ENCODE data around the gene SEPTIN3.

SEPTIN3 gene

GRCh38 chr22:41927813-41928212, 41.4 kb upstream of the SEPTIN3 start:
- H3K4me3 ChIP-seq (ENCODE audit: low read depth, low read length) = no peak overlapping the region

GRCh38 chr22:41928593-41929417, 40.4 kb upstream of the SEPTIN3 start:
- no peak for TF ChIP-seq CTCF (IDR thresholded peaks at IDR 0.05; ENCODE audit: low read depth, low read length)

More at GRCh38 chr22:41927813-41928212, 41.4 kb upstream of the SEPTIN3 start:
- no peak for TF ChIP-seq CTCF (IDR thresholded peaks at IDR 0.05; ENCODE audit: low read depth, low read length)

GRCh38 chr22:41929418-41929810, 39.8 kb upstream of the SEPTIN3 start:
- no peak for TF ChIP-seq CTCF (IDR thresholded peaks at IDR 0.05; ENCODE audit: low read depth, low read length)
- H3K4me3 ChIP-seq (ENCODE audit: low read depth, low read length) = no peak overlapping the region

More at GRCh38 chr22:41928593-41929417, 40.4 kb upstream of the SEPTIN3 start:
- H3K4me3 ChIP-seq (ENCODE audit: low read depth, low read length) = no peak overlapping the region

- H3K4me3 ChIP-seq (ENCODE audit: low read depth, low read length) = no peak overlapping the region
- TF ChIP-seq CTCF (IDR thresholded peaks at IDR 0.05; ENCODE audit: low read depth, low read length) = no peak
Measured at GRCh38 chr22:41931701-41932269, 37.5 kb upstream of the SEPTIN3 start.

GRCh38 chr22:41932353-41932752, 36.9 kb upstream of the SEPTIN3 start:
- TF ChIP-seq CTCF (IDR thresholded peaks at IDR 0.05; ENCODE audit: low read depth, low read length) = no peak
- no peak overlapping the region for H3K4me3 ChIP-seq (ENCODE audit: low read depth, low read length)

DNA sequence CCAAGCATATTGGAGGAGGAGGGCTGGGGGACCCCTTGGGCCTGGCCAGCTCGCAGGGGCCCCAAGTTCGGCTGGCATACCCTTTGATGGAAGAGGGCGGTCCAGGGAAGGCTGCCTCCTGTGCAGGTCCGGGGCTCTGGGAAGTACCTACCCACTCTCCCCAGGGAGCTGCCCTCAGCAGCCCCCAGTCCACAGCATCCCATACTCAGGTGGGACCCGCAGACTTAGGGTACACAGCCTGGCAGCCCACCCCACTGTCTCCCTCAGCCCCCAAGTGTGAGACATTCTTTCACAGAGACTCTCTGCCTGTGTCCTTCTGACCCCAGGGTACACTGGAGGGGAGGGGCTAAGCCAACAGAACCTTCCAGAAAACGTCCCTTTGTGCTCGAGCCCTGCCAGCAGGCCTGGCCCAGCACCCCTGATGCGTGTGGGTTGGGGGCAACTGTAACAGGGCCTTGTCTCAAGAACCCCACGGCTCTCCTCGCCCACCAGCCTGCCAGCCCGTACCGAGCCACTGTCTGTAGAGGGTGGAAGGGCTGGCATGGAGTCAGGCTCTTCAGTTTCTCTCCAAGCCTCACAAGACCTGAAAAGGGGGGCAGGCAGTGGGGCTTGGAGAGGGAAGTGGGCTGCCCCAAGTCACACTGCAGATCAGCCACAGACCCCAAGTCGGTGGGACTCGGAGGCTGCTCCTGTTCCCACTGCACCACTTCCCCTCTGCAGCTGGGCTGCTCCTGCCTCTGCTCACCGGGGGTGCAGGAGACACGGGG, 35.6 kb upstream of the SEPTIN3 start:
- no peak overlapping the region for H3K4me3 ChIP-seq (ENCODE audit: low read depth, low read length)
- no peak for TF ChIP-seq CTCF (IDR thresholded peaks at IDR 0.05; ENCODE audit: low read depth, low read length)
